H9 (cell line): ENCODE measurements around the gene DNAJA2. TPM values are rescaled to one million over a fixed set of nuclear protein-coding genes. Genes with fewer than 3 reads are reported as not detected.

ENCODE experiments used
- DNase-seq: peaks from one replicate; pipeline ENCODE4 v3.0.0-alpha.2; 2017
- H2AFZ ChIP-seq: one replicate; pipeline ENCODE4 v1.6.1; 2013; ENCODE audit warnings: mild to moderate bottlenecking, low read length, control low read depth, moderate library complexity
- H2AK5ac ChIP-seq: 2 replicates; pipeline ENCODE4 v1.6.1; 2013; ENCODE audit warnings: low read length, control low read depth, mixed read lengths; ENCODE audit not compliant: insufficient read length
- H2BK120ac ChIP-seq: one replicate; pipeline ENCODE4 v1.6.1; 2013; ENCODE audit warnings: low read depth, mild to moderate bottlenecking, low read length, control low read depth, inconsistent platforms; ENCODE audit not compliant: poor library complexity, severe bottlenecking
- H2BK12ac ChIP-seq: 2 replicates; pipeline ENCODE4 v1.6.1; 2013; ENCODE audit warnings: low read length, control low read depth, mixed read lengths, low read depth; ENCODE audit not compliant: insufficient read length
- H2BK15ac ChIP-seq: 2 replicates; pipeline ENCODE4 v1.6.1; 2013; ENCODE audit warnings: low read depth, low read length, control low read depth
- H2BK20ac ChIP-seq: one replicate; pipeline ENCODE4 v1.6.1; 2013; ENCODE audit warnings: low read depth, mild to moderate bottlenecking, low read length, control low read depth, inconsistent platforms; ENCODE audit not compliant: poor library complexity, severe bottlenecking
- H2BK5ac ChIP-seq: 2 replicates; pipeline ENCODE4 v1.6.1; 2013; ENCODE audit warnings: low read length, control low read depth, mixed read lengths; ENCODE audit not compliant: insufficient read length
- H3K14ac ChIP-seq: 2 replicates; pipeline ENCODE4 v1.6.1; 2013; ENCODE audit warnings: low read length, control low read depth; ENCODE audit not compliant: insufficient read depth
- H3K18ac ChIP-seq: 2 replicates; pipeline ENCODE4 v1.6.1; 2013; ENCODE audit warnings: low read depth, mild to moderate bottlenecking, mixed read lengths, low read length, control low read depth; ENCODE audit not compliant: insufficient read length
- H3K23ac ChIP-seq: 2 replicates; pipeline ENCODE4 v1.6.1; 2013; ENCODE audit warnings: low read length, control low read depth, mixed read lengths, low read depth; ENCODE audit not compliant: insufficient read length
- H3K23me2 ChIP-seq: 2 replicates; pipeline ENCODE4 v1.6.1; 2013; ENCODE audit warnings: low read depth, mild to moderate bottlenecking, mixed read lengths, low read length, control low read depth; ENCODE audit not compliant: insufficient read length, poor library complexity, severe bottlenecking
- H3K27ac ChIP-seq: 2 replicates; pipeline ENCODE4 v1.5.1; 2013; ENCODE audit warnings: low read length, control low read depth, mixed read lengths, low read depth; ENCODE audit not compliant: insufficient read length
- H3K27me3 ChIP-seq: 2 replicates; pipeline ENCODE4 v1.6.1; 2013; ENCODE audit warnings: low read length, control low read depth, inconsistent platforms; ENCODE audit not compliant: insufficient read depth
- H3K4ac ChIP-seq: 2 replicates; pipeline ENCODE4 v1.6.1; 2013; ENCODE audit warnings: low read depth, mild to moderate bottlenecking, control low read depth, inconsistent platforms, low read length, moderate library complexity
- H3K4me1 ChIP-seq: 2 replicates; pipeline ENCODE4 v1.6.1; 2013; ENCODE audit warnings: low read length, control low read depth, inconsistent platforms; ENCODE audit not compliant: insufficient read depth
- H3K4me2 ChIP-seq: 2 replicates; pipeline ENCODE4 v1.6.1; 2013; ENCODE audit warnings: low read length, control low read depth, mixed read lengths; ENCODE audit not compliant: insufficient read length, insufficient read depth
- H3K56ac ChIP-seq: 2 replicates; pipeline ENCODE4 v1.6.1; 2013; ENCODE audit warnings: low read depth, mild to moderate bottlenecking, mixed read lengths, low read length, control low read depth; ENCODE audit not compliant: insufficient read length
- H3K79me1 ChIP-seq: 2 replicates; pipeline ENCODE4 v1.6.1; 2013; ENCODE audit warnings: low read depth, mild to moderate bottlenecking, moderate library complexity, low read length, control low read depth, inconsistent platforms; ENCODE audit not compliant: insufficient read depth, poor library complexity, severe bottlenecking
- H3K79me2 ChIP-seq: 2 replicates; pipeline ENCODE4 v1.6.1; 2013; ENCODE audit warnings: low read length, control low read depth, inconsistent platforms; ENCODE audit not compliant: insufficient read depth
- H3K9ac ChIP-seq: 2 replicates; pipeline ENCODE4 v1.6.1; 2013; ENCODE audit warnings: low read length, control low read depth, mixed read lengths; ENCODE audit not compliant: insufficient read length; ENCODE audit errors: extremely low read depth
- H3K9me3 ChIP-seq: one replicate; pipeline ENCODE4 v1.6.1; 2013; ENCODE audit warnings: low read depth, low read length, inconsistent platforms; ENCODE audit not compliant: control insufficient read depth
- H3T11ph ChIP-seq: one replicate; pipeline ENCODE4 v1.6.1; 2013; ENCODE audit warnings: mild to moderate bottlenecking, low read length, control low read depth, inconsistent platforms
- H4K20me1 ChIP-seq: one replicate; pipeline ENCODE4 v1.6.1; 2013; ENCODE audit not compliant: control insufficient read depth, insufficient read length, insufficient read depth
- H4K5ac ChIP-seq: 2 replicates; pipeline ENCODE4 v1.6.1; 2013; ENCODE audit warnings: low read depth, mild to moderate bottlenecking, mixed read lengths, low read length, control low read depth; ENCODE audit not compliant: insufficient read length
- H4K8ac ChIP-seq: replicated peaks from 2 replicates; pipeline ENCODE4 v1.6.1; 2013; ENCODE audit warnings: low read length, control low read depth, mixed read lengths, low read depth; ENCODE audit not compliant: insufficient read length
- H4K91ac ChIP-seq: 2 replicates; pipeline ENCODE4 v1.6.1; 2013; ENCODE audit warnings: low read depth, mild to moderate bottlenecking, moderate library complexity, mixed read lengths, low read length, control low read depth; ENCODE audit not compliant: insufficient read length
- H3K27ac Mint-ChIP-seq, 3 experiments: 2 replicates in 2 of 3; 3 replicates in 1 of 3; pipeline ENCODE4 v1.8.0; 2020 to 2021; ENCODE audit warnings: mixed read lengths in 3 of 3, mild to moderate bottlenecking in 1 of 3, moderate library complexity in 1 of 3
- H3K27me3 Mint-ChIP-seq: 2 replicates; pipeline ENCODE4 v1.8.0; 2021; ENCODE audit warnings: low read depth, mild to moderate bottlenecking, moderate library complexity, mixed read lengths
- H3K36me3 Mint-ChIP-seq, 3 experiments: 2 replicates in 2 of 3; 3 replicates in 1 of 3; pipeline ENCODE4 v1.8.0; 2020 to 2021; ENCODE audit warnings: low read depth in 3 of 3, mixed read lengths in 3 of 3; ENCODE audit not compliant: insufficient read depth in 1 of 3
- H3K4me1 Mint-ChIP-seq, 2 experiments: 2 replicates each; pipeline ENCODE4 v1.8.0; 2020; ENCODE audit warnings: mixed read lengths in 2 of 2
- H3K4me3 Mint-ChIP-seq, 2 experiments: 2 replicates in 1 of 2; 3 replicates in 1 of 2; pipeline ENCODE4 v1.8.0; 2020 to 2021; ENCODE audit warnings: mild to moderate bottlenecking in 2 of 2, mixed read lengths in 2 of 2, moderate library complexity in 1 of 2
- H3K9me3 Mint-ChIP-seq, 2 experiments: 2 replicates in 1 of 2; 3 replicates in 1 of 2; pipeline ENCODE4 v1.8.0; 2020; ENCODE audit warnings: mild to moderate bottlenecking in 2 of 2, mixed read lengths in 2 of 2, moderate library complexity in 1 of 2
- WGBS: extraction: QIAGEN DNeasy Blood & Tissue Kit; methylation state at CpG from one replicate; pipeline ENCODE4 v1.1.7; 2013; ENCODE audit warnings: missing lambda C conversion rate, low lambda C conversion rate, mixed read lengths; ENCODE audit not compliant: insufficient read length; ENCODE audit errors: extremely low coverage; 5-methylcytosine and 5-hydroxymethylcytosine counted together
- total RNA-seq: library from RNA; stranded (reverse); gene quantifications from 2 replicates; pipeline ENCODE4 v1.2.1, GENCODE V29; 2021
- TF ChIP-seq, protein P1 (sequence below): fragments of 200-600 bp; sonication (generic); conservative IDR thresholded peaks from 3 replicates; pipeline ENCODE4 v1.8.0; 2021; ENCODE audit warnings: antibody characterized with exemption, mild to moderate bottlenecking

DNAJA2 gene
- total RNA-seq, 1 experiment from 2014 or later: 102 TPM

DNA sequence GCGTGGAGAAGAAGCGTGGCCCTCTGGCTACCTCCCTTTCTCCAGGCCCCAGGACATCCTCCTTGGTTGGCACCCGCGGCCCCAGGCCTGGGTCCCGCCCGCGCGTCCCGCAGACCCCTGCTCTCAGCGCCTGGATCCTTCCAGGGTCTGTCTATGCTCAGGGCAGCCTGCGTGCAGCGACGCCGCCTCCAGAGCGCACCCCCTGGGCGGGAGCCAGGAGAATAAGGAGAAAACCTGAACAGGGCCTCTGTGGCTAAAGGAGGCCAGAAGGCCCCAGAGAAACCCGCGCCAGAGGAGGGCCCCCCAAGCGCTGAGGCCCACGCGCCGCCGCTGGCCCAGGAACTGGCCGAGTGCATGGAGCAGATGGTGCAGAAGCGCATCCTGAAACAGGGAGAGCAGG, 40.4 kb upstream of the DNAJA2 start:
- no peaks in the 10 kb centered on the region for H3K27me3 ChIP-seq
- no peak overlapping the region for H3K18ac ChIP-seq
- H3K9me3 ChIP-seq: no peaks in the 10 kb centered on the region
- H3K23me2 ChIP-seq: no peaks in the 10 kb centered on the region
- H3T11ph ChIP-seq: no peak overlapping the region
- H3K4ac ChIP-seq: no peak overlapping the region
- H4K8ac ChIP-seq: no peak overlapping the region
- no peaks in the 10 kb centered on the region for H3K27me3 Mint-ChIP-seq
- no peak overlapping the region for H3K27ac Mint-ChIP-seq
- H3K14ac ChIP-seq: no peak overlapping the region
- no peak overlapping the region for H2BK120ac ChIP-seq
- H2BK15ac ChIP-seq: no peak overlapping the region
- no peaks in the 10 kb centered on the region for H3K79me1 ChIP-seq
- no peak overlapping the region for H4K5ac ChIP-seq
- H3K4me1 ChIP-seq: no peaks in the 10 kb centered on the region
- no peaks in the 10 kb centered on the region for H3K36me3 Mint-ChIP-seq
- no peak overlapping the region for H4K91ac ChIP-seq
- H2BK20ac ChIP-seq: no peak overlapping the region
- no peak overlapping the region for H2AFZ ChIP-seq
- no peak overlapping the region for H3K4me2 ChIP-seq
- no peak overlapping the region for H2AK5ac ChIP-seq
- H3K9ac ChIP-seq: no peak overlapping the region
- WGBS: no CpG with 5 or more reads among the region's 25 CpGs
- H3K4me3 Mint-ChIP-seq: no peak overlapping the region
- TF ChIP-seq, protein P1, sequence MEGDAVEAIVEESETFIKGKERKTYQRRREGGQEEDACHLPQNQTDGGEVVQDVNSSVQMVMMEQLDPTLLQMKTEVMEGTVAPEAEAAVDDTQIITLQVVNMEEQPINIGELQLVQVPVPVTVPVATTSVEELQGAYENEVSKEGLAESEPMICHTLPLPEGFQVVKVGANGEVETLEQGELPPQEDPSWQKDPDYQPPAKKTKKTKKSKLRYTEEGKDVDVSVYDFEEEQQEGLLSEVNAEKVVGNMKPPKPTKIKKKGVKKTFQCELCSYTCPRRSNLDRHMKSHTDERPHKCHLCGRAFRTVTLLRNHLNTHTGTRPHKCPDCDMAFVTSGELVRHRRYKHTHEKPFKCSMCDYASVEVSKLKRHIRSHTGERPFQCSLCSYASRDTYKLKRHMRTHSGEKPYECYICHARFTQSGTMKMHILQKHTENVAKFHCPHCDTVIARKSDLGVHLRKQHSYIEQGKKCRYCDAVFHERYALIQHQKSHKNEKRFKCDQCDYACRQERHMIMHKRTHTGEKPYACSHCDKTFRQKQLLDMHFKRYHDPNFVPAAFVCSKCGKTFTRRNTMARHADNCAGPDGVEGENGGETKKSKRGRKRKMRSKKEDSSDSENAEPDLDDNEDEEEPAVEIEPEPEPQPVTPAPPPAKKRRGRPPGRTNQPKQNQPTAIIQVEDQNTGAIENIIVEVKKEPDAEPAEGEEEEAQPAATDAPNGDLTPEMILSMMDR: no peak
- no peak overlapping the region for H3K23ac ChIP-seq
- no peak overlapping the region for H3K56ac ChIP-seq
- H2BK5ac ChIP-seq: no peak overlapping the region
- peaks cover 9 to 10% of the 10 kb centered on the region in 2 experiments for H3K4me1 Mint-ChIP-seq
- no peaks in the 10 kb centered on the region for H3K79me2 ChIP-seq
- H2BK12ac ChIP-seq: no peak overlapping the region
- H4K20me1 ChIP-seq: no peaks in the 10 kb centered on the region
- no peak overlapping the region for H3K27ac ChIP-seq
- H3K9me3 Mint-ChIP-seq: peaks cover 0 to 2% of the 10 kb centered on the region in 2 experiments; a peak in 1 of 5 replicates
- peak; percentile 37 for DNase-seq
